ENCODE results near the gene NEK4. TPM values are rescaled to one million over a fixed set of nuclear protein-coding genes. Genes with fewer than 3 reads are reported as not detected.
A peak's percentile ranks its signal among the peaks of the same experiment; 100 is the strongest.

Gene NEK4
- total and polyA plus RNA-seq, 2 of the 13 experiments (the other 11 are each of a cell fraction or from before 2014, with no cell fraction given) = 16.5 to 38.0 TPM

DNA sequence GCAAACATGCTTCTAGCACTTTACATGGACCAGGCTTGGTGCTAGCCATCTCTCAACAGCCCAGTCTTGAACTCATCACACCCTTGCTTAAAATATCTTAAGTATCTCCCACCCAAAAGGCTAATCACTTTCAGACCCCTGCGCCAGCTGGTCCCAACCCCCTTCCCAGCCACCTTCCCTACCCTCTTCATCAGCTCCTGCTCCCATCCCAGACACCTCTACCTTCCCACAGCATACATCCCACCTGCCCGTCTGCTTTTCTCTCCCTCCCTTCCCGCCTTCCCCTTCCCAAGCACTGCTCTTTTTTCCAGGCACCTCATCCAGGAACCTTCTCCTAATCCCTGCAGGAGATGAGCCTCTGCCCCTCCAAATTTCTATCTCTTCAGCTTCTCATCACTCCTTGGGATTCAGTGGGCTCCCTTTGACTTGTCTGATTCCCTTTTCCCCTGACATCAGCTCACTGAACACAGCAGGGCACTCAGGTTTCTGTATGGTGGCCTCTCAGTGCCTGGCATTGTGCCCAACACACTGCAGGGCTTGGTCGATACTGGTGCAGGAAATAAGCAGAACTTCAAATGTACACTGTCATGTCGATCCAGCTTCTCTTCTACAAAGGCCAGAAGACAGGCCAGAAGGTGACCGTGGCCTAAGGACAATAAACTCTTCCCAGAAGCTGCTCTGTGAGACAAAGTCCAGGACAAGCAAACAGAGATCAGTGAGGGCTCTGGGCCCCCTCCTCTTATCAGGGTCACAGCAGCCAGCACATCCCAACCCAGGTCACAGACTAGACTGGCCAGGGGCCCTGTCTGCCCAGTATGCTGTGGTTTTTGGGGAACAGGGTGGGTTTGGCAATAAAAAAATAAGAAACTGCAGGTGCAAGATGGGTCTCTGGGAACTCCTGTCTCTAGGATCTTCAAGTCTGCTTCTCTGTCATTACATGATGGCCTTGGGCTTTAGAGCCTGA lies 4.4 kb upstream of the NEK4 start (continued):
- TF ChIP-seq ARID4A (CRISPR knock-in tag; IDR thresholded peaks at IDR 0.05; ENCODE audit: borderline replicate concordance) = peak; percentile 80
- TF ChIP-seq, protein P1, sequence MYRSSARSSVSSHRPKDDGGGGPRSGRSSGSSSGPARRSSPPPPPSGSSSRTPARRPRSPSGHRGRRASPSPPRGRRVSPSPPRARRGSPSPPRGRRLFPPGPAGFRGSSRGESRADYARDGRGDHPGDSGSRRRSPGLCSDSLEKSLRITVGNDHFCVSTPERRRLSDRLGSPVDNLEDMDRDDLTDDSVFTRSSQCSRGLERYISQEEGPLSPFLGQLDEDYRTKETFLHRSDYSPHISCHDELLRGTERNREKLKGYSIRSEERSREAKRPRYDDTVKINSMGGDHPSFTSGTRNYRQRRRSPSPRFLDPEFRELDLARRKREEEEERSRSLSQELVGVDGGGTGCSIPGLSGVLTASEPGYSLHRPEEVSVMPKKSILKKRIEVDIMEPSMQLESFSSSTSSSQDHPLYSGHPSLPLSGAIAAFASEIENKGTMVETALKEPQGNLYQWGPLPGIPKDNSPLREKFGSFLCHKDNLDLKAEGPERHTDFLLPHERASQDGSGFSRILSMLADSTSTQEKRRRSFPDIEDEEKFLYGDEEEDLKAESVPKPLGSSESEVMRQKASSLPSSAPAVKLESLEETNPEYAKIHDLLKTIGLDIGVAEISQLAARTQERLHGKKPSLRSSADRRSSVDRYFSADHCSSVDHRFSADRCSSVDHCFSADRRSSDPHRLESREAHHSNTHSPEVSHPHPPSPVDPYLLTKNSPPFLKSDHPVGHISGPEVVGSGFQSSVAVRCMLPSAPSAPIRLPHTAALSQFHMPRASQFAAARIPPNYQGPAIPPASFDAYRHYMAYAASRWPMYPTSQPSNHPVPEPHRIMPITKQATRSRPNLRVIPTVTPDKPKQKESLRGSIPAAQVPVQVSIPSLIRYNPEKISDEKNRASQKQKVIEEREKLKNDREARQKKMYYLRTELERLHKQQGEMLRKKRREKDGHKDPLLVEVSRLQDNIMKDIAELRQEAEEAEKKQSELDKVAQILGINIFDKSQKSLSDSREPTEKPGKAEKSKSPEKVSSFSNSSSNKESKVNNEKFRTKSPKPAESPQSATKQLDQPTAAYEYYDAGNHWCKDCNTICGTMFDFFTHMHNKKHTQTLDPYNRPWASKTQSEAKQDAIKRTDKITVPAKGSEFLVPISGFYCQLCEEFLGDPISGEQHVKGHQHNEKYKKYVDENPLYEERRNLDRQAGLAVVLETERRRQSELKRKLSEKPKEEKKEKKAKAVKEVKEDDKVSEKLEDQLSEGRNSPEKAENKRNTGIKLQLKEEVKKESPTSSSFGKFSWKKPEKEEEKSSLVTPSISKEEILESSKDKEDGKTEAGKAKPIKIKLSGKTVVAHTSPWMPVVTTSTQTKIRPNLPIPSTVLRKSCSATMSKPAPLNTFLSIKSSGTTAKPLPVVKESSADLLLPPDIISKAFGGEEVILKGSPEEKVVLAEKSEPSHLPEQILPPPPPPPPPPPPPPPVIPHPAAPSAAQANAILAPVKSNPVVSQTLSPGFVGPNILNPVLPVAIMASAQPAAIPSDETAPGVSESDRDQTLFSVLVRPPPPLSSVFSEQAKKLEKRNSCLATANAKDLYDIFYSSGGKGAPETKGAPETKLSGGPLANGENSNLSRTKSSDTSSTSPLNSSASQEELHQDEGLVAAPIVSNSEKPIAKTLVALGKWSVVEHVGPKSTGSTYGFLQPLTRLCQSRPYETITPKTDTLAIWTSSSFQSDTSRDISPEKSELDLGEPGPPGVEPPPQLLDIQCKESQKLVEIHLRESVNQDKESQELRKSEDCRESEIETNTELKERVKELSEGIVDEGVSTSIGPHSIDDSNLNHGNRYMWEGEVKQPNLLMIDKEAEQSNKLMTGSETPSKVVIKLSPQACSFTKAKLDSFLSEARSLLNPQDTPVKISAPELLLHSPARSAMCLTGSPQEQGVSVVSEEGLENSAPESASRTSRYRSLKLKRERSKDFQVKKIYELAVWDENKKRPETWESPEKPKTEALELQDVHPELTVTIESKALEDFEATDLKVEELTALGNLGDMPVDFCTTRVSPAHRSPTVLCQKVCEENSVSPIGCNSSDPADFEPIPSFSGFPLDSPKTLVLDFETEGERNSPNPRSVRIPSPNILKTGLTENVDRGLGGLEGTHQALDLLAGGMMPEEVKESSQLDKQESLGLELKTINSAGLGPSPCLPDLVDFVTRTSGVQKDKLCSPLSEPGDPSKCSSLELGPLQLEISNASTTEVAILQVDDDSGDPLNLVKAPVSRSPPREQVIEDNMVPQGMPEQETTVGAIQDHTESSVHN (CRISPR knock-in tag; IDR thresholded peaks at IDR 0.05) = no peak
- TF ChIP-seq MEIS2 (CRISPR knock-in tag; IDR thresholded peaks at IDR 0.05) = peak; percentile 90
- TF ChIP-seq, protein P2, sequence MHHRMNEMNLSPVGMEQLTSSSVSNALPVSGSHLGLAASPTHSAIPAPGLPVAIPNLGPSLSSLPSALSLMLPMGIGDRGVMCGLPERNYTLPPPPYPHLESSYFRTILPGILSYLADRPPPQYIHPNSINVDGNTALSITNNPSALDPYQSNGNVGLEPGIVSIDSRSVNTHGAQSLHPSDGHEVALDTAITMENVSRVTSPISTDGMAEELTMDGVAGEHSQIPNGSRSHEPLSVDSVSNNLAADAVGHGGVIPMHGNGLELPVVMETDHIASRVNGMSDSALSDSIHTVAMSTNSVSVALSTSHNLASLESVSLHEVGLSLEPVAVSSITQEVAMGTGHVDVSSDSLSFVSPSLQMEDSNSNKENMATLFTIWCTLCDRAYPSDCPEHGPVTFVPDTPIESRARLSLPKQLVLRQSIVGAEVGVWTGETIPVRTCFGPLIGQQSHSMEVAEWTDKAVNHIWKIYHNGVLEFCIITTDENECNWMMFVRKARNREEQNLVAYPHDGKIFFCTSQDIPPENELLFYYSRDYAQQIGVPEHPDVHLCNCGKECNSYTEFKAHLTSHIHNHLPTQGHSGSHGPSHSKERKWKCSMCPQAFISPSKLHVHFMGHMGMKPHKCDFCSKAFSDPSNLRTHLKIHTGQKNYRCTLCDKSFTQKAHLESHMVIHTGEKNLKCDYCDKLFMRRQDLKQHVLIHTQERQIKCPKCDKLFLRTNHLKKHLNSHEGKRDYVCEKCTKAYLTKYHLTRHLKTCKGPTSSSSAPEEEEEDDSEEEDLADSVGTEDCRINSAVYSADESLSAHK (CRISPR knock-in tag; IDR thresholded peaks at IDR 0.05; ENCODE audit: borderline replicate concordance) = no peak
- peak; percentile 90 for TF ChIP-seq ZNF614 (CRISPR knock-in tag; IDR thresholded peaks at IDR 0.05; ENCODE audit: borderline replicate concordance)
- TF ChIP-seq ARID2 (CRISPR knock-in tag; IDR thresholded peaks at IDR 0.05; ENCODE audit: borderline replicate concordance) = no peak
- TF ChIP-seq ZNF354B (CRISPR knock-in tag; IDR thresholded peaks at IDR 0.05) = no peak

Data from HepG2 (cell line).